HK-2 (cell line): ENCODE data around the gene DSCAM.

Experiments used
- DNase-seq: peaks from one replicate; pipeline ENCODE4 v3.0.0-alpha.2; 2018; ENCODE audit not compliant: unreplicated experiment

Gene DSCAM

GRCh38 chr21:40707656-40708244 is 139.2 kb downstream of the DSCAM start:
- no peak for DNase-seq

DNA sequence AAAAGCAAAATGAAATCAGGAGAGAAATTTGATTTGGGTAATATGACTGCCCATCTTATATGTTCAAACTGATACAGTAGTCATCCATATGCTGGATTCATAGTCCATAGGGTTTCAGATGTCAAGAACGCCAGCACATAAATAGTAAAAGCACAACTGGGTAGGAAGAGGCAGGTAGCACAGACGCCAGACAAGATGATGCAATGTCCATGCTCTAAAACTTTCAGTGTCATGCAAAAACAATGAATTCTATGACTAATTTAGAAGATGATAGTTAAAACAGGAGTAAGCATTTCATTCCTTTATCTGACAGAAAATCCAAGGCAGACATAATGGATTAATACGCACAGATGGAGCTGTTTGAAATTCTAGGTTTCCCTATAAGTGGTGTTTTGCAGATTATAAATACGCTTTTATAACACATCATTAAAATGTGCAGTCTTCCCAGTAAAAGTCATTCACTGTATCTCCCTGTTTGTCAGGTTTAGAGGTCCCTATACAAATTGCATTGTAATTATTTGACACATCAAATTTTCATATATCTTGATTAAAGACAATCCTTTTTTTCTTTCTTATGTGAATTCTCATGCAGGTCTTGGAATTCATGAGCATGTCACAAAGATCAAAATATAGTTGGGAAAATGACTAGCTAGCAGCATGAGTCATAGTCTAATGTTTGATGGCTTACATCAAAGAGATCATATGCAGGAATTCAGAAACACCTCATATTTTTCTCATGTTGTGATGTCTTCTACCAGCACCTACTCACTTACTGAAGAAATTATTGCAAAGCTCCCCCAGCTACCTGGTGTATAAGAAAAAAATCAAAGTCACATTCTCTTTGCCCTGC is 139.9 kb downstream of the DSCAM start:
- no peak for DNase-seq

DNA sequence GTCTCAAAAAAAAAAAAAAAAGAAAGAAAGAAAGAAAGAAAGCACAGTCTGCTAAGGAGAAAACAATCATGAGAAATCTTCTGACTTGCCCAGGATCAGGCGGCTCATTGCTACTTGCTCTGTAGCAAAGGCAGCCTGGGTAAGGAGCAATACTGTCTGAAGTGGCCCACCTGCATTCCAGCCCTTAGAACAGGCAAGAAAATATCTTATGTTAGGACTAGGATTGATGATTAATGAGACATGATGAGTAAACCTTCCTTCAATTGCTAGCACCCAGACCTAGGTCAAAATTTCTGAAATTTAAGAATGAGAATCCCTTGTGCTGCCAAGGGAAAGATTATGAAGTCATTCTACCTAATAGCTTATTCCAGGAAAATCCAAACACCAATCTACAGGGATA is 140.8 kb downstream of the DSCAM start:
- DNase-seq: no peak

DNA sequence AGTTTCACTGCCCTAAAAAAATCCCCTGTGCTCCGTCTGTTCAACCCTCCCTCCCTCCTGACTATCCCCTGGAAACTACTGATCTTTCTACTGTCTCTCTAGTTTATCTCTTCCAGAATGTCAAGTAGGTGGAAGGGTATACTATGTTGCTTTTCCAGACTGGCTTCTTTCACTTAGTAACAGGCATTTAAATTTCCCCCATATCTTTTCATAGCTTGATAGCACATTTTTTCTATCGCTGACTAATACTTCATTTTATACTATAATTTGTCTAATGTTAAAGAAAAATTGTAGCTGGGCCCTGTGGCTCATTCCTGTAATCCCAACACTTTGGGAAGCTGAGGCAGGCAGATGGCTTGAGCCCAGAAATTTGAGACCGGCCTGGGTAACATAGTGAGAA is 142.8 kb downstream of the DSCAM start:
- no peak for DNase-seq

DNA sequence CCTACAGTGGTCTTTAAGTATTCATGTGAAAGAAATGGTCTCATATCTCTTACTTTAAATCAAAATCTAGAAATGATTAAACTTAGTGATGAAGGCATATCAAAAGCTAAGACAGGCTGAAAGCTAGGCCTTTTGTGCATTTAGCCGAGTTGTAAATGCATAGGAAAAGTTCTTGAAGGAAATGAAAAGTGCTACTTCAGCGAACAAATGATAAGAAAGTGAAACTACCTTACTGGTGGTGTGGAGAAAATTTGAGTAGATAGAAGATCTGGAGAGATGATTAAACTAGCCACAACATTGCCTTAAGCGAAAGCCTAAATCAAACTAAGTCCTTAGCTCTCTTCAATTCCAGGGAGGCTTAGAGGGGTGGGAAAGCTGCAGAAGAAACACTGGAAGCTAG is 147.6 kb downstream of the DSCAM start:
- DNase-seq: no peak

- no peak for DNase-seq
These were observed 150.7 kb downstream of the DSCAM start for GRCh38 chr21:40696246-40696645.

DNA sequence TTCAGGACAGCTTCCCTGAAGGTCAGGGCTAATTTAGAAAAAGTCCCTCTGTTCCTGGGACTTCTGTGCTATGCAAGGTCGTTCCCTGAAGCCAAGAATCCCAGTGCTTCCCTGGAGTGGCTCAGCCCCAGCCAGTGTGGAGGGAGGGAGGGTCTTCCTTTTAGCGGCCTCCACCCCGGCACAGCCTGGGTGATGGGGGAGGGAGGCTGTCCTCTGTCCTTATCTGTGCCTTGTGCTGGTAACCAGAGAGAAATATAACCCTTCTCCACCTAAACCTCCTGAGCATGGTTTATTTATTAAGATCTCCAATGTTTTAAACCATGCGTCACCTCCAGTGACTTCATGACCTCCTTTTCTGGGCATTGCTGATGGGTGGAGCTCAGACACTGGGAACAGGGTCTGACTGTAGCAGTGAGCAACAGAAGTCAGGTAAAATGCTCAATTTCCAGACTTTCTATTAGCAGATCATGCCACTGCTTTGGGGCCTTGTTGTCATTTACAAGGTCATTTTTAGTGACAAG is 157.1 kb downstream of the DSCAM start:
- DNase-seq: no peak

DNA sequence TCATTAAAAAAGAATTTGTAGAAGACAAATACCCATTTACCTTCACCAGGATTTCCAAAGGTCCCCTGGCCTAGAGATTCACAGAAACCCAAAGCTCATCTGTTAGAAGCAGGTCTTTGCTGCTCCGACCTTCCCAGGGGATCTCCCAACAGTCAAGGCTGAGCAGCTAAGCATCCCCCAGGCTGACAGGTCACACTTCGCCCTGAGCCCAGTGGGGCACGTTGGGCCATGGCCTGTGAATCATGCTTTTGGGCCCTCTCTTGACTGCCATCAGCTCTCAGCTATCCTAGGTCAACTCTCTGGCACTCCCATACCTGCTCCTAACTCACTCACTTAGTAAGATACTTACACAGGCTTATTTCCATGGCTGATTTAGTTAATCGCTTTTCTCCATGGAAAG is 157.7 kb downstream of the DSCAM start:
- no peak for DNase-seq

DNA sequence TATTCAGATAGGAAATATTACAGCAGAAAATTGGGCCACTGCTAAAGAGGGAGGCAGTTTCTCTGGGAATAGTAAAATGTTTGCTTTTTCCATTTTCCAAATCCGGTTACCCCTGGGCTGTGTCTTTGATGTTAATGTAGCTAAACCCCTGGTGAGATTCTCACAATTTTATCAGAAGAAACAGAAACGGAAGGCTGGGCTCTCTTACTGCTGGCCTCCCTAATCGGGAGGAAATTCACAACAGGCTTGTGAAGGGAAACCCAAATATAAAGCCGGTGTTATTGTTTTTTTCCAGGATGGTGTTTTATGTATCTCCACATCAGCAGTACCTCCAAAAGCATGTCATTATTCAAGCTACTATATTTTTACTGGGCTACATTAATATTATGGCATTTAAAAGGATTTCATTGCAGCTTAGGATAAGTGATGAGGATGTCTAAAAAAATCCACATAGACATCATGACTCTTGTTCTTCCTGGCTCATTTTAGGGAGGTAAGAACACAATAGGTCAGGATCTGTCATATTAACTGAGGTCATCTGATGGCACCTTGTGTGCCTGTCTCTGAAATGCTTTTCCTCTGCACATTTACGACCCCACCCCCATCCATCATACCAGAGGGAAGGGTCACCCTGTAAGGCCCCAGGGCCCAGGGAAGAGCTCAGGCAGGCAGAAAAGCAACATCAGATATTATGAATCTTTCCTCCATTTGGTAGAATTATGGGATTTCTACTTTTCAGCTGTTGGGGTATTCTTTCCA is 158.7 kb downstream of the DSCAM start:
- no peak for DNase-seq

DNA sequence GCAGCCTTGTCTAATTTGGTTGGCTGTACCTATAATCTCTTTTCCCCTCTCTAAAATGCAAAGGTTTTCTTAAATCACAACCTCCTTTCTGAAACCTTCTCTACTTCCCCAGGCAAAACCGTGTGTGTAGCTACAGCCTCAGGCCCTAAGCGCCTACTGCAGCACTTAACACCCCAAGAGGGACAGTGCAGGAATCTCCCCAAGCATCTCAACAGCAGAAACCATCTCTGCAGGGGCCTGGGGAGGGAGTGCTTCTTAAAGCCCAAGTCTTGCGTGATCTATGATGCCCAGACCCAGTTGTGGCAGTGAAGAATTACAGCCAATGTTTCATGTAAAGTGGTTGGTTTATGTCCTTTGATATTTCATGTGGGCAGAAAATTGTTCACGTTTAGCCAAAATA is 159.3 kb downstream of the DSCAM start:
- no peak for DNase-seq

DNA sequence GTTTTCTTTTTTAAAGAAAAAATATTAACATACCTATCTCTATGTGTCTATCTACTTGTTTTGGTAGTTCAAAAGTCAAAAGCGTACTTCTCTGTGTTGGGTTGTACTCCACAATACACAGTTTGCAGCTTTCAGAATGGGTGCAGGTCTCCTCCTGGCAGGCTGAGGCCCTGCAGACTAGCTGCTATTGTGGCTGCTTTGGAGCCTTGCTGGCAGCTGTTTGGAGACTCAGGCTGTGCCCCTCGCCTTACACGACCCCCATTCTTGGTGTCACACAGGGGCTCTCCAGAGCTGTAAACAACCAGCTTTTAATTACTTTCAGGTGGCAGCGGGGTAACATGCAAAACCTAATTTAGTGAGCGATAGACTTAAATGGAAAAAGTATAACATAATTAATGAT is 160.4 kb downstream of the DSCAM start:
- DNase-seq: no peak

GRCh38 chr21:40685141-40685540 is 161.8 kb downstream of the DSCAM start:
- no peak for DNase-seq

- no peak for DNase-seq
These were observed 162.2 kb downstream of the DSCAM start for GRCh38 chr21:40684726-40685125.

DNA sequence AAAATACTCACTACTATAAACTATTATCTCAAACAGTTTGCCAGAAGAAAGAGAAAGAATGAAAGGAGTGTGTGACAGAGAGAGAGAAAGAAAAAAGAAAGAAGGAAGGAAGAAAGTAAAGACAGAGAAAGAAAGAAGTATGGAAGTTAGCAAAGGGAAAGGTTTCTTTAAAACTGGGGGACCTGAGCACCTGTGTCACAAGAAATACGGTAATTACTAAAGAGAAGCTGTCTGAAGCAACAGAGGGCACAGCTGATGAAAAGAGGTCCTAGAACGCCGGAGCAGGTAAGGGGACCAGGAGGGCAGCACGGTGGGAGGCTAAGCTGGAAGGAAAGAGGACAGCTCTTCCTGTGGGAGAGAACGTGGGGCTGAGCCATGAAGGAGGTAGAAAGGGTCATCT is 163.6 kb downstream of the DSCAM start:
- no peak for DNase-seq

- DNase-seq: no peak
These were observed 165.6 kb downstream of the DSCAM start for GRCh38 chr21:40681164-40681859.

DNA sequence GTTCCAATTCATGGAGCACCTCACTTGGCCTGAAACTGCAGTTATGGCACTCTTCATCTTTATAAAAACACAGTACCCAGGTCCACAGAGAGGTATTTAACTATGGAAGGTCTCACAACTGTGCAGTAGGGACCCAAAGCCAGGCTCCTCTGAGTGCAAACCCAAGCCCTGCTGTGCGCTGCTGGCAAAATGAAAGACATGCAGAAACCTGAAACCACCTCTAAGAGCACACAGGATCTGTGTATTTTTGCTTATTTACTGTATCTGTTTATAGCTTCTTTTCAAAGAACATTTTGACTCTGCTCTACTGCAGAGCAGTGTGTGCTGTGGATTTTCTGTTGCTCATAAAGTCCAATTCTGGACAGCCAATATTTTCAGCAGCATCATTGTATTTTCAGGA is 166.6 kb downstream of the DSCAM start:
- DNase-seq: no peak

GRCh38 chr21:40678681-40679284 is 168.2 kb downstream of the DSCAM start:
- DNase-seq: no peak

DNA sequence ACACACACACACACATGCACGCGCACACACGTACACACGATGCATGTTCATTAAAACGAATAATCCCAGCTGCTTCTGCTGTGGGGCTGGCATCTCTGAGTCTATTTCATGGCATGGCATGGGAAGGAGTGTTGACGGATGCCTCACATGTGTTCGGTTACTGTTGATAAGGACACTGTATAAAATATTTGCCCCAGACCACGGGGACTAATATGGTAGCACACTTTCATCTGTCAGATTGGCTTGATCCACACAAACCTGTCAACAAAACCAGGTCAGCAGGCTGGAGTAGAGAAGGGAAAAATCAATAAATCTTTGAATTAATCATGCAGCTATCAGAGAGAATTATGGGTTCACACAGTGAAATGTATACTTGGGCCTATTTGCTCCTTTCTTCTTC is 171.9 kb downstream of the DSCAM start:
- no peak for DNase-seq

DNA sequence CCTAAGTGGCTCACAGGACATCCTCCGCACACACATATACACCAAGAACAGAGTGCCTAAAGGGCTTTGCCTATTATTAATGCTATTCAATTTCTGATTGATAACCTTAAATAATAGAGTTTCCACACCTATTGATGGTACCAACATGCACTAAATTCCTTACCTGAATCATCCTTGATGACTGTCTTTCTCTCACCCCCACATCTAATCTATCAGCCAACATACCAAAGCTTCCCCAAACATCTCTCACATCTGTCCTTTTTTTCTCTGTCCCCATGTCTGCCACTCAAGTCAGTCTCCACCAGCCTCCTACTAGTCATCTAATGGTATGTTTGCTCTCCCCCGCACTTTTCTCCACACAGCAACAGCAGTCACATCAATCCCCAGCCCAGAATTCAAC is 174.4 kb downstream of the DSCAM start:
- no peak for DNase-seq

GRCh38 chr21:40671716-40672115 is 175.2 kb downstream of the DSCAM start:
- DNase-seq: no peak

DNA sequence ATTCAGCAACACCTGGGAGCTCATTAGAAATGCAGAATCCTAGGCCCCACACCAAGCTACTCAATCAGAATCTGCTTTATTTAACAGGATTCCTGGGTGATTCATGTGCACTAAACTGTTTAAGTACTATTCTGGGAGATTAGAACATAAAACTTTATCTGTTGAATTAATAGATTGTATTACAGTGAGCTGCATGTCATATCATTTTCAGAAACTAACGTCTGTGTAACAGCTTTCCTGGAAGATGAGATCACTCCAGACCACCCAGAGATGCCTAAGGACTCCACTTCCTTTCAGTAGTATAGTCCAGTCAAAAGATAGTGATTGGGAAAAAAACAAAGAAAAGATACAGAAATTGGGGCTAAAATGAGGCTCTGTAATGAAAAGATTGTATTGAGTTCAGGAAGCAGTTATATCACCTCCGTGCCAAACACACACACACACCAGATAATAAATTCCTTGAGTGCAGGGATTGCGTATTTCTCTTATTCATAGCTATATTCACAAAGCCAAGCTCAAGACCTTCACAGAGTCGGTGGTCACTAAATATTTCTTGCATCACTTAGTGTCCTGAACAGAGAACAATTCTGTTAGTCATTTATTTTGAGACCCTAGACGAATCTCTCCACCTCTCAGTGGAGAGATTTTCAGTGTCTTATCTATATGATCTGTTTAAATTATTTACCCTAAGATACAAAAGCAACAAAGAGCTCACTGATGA is 178.2 kb downstream of the DSCAM start:
- DNase-seq: no peak
